ENCODE data around the gene PLVAP. TPM values are rescaled to one million over a fixed set of nuclear protein-coding genes. Genes with fewer than 3 reads are reported as not detected.

The PLVAP gene
- polyA plus RNA-seq, 1 experiment, result not detected

GRCh38 chr19:17340871-17341357 is 36.2 kb downstream of the PLVAP start:
- no peaks in the 10 kb centered on the region for H3K27me3 ChIP-seq (ENCODE audit: control insufficient read depth, insufficient read depth, low read length)
- CTCF ChIA-PET, result interaction anchor here (0.6 to 9.8 kb wide), 2 partner anchors 46 to 1044 kb away, joined by 3 to 121 read pairs; no protein-coding TSS in a partner anchor
- POLR2A ChIA-PET, result no interaction called here
- peaks cover 2% of the 10 kb centered on the region for H3K36me3 ChIP-seq (ENCODE audit: control insufficient read depth, insufficient read depth, low read length)
- no peak for TF ChIP-seq CTCF (IDR thresholded peaks at IDR 0.05; ENCODE audit: insufficient read depth, low read depth, low read length)
- DNase-seq (ENCODE audit: low read depth), result no peak
- H3K4me3 ChIP-seq (ENCODE audit: low read depth, low read length), result no peak overlapping the region

- peaks cover 2% of the 10 kb centered on the region for H3K36me3 ChIP-seq (ENCODE audit: control insufficient read depth, insufficient read depth, low read length)
- ChIA-PET POLR2A (no interaction called here), CTCF (interaction anchor here (0.6 to 9.8 kb wide), 2 partner anchors 47 to 1044 kb away, joined by 3 to 121 read pairs; no protein-coding TSS in a partner anchor)
Observed at GRCh38 chr19:17340302-17340870, 36.8 kb downstream of the PLVAP start.

GRCh38 chr19:17339088-17339741 is 37.9 kb downstream of the PLVAP start:
- POLR2A ChIA-PET, result no interaction called here

More at GRCh38 chr19:17340302-17340870, 36.8 kb downstream of the PLVAP start:
- no peak for TF ChIP-seq CTCF (IDR thresholded peaks at IDR 0.05; ENCODE audit: insufficient read depth, low read depth, low read length)
- DNase-seq (ENCODE audit: low read depth), result no peak
- H3K27me3 ChIP-seq (ENCODE audit: control insufficient read depth, insufficient read depth, low read length), result no peaks in the 10 kb centered on the region
- no peak overlapping the region for H3K4me3 ChIP-seq (ENCODE audit: low read depth, low read length)

GRCh38 chr19:17338433-17339078 is 38.6 kb downstream of the PLVAP start:
- no peaks in the 10 kb centered on the region for H3K27me3 ChIP-seq (ENCODE audit: control insufficient read depth, insufficient read depth, low read length)
- POLR2A ChIA-PET, result no interaction called here
- no peak for DNase-seq (ENCODE audit: low read depth)
- CTCF ChIA-PET, result interaction anchor here (0.6 kb wide), 1 partner anchor 242 kb away, joined by 3 read pairs; no protein-coding TSS in a partner anchor
- H3K36me3 ChIP-seq (ENCODE audit: control insufficient read depth, insufficient read depth, low read length), result peaks cover 2% of the 10 kb centered on the region
- no peak for TF ChIP-seq CTCF (IDR thresholded peaks at IDR 0.05; ENCODE audit: insufficient read depth, low read depth, low read length)
- peak overlapping the region; percentile 72; the same call in 1 of the 2 replicates for H3K4me3 ChIP-seq (ENCODE audit: low read depth, low read length)

More at GRCh38 chr19:17339088-17339741, 37.9 kb downstream of the PLVAP start:
- no peak for TF ChIP-seq CTCF (IDR thresholded peaks at IDR 0.05; ENCODE audit: insufficient read depth, low read depth, low read length)
- CTCF ChIA-PET, result interaction anchor here (0.7 kb wide), 1 partner anchor 50 kb away, joined by 4 read pairs; no protein-coding TSS in a partner anchor
- Histone ChIP-seq H3K36me3 (ENCODE audit: control insufficient read depth, insufficient read depth, low read length) (peaks cover 2% of the 10 kb centered on the region), H3K4me3 (ENCODE audit: low read depth, low read length) (no peak overlapping the region), H3K27me3 (ENCODE audit: control insufficient read depth, insufficient read depth, low read length) (no peaks in the 10 kb centered on the region)
- DNase-seq (ENCODE audit: low read depth), result no peak
